Epithelial cell of esophagus (primary cell): ENCODE results near the gene IL10RA.
A peak's percentile ranks its signal among the peaks of the same experiment; 100 is the strongest.

ENCODE experiments used
- DNase-seq: peaks from one replicate; pipeline ENCODE4 v3.0.0; 2010; ENCODE audit warnings: low read depth
- H3K4me3 ChIP-seq: 2 replicates; pipeline ENCODE4 v1.5.1; 2011; ENCODE audit warnings: mild to moderate bottlenecking, low read length, control low read depth
- CTCF ChIP-seq: IDR thresholded peaks from 2 replicates; pipeline ENCODE4 v1.5.1; 2011; ENCODE audit warnings: low read depth, mild to moderate bottlenecking, low read length, control low read depth, inconsistent platforms; ENCODE audit not compliant: insufficient read depth; ENCODE audit errors: missing control alignments

The IL10RA gene

GRCh38 chr11:118009864-118010737, 23.9 kb downstream of the IL10RA start:
- TF ChIP-seq CTCF = no peak
- DNase-seq = no peak
- no peak overlapping the region for H3K4me3 ChIP-seq

- H3K4me3 ChIP-seq = no peak overlapping the region
- DNase-seq = no peak
These were observed 24.7 kb downstream of the IL10RA start for GRCh38 chr11:118010738-118011461.

GRCh38 chr11:118012083-118012669, 26.0 kb downstream of the IL10RA start:
- peak; percentile 75 for DNase-seq
- H3K4me3 ChIP-seq = no peak overlapping the region
- no peak for TF ChIP-seq CTCF

More at GRCh38 chr11:118010738-118011461, 24.7 kb downstream of the IL10RA start:
- TF ChIP-seq CTCF = no peak

GRCh38 chr11:118014022-118014421, 27.8 kb downstream of the IL10RA start:
- no peak overlapping the region for H3K4me3 ChIP-seq
- no peak for DNase-seq

GRCh38 chr11:118015385-118015841, 29.2 kb downstream of the IL10RA start:
- TF ChIP-seq CTCF = no peak
- DNase-seq = no peak
- no peak overlapping the region for H3K4me3 ChIP-seq

More at GRCh38 chr11:118014022-118014421, 27.8 kb downstream of the IL10RA start:
- no peak for TF ChIP-seq CTCF

GRCh38 chr11:118016104-118016503, 29.9 kb downstream of the IL10RA start:
- no peak overlapping the region for H3K4me3 ChIP-seq
- TF ChIP-seq CTCF = no peak
- DNase-seq = no peak
